Spleen (tissue), 11 donors: ENCODE data around the gene LNX1. TPM values are rescaled to one million over a fixed set of nuclear protein-coding genes. Genes with fewer than 3 reads are reported as not detected.
"Not testable (repeated sequence)": the region's sequence is repeated elsewhere in the genome, so short reads cannot be mapped to it uniquely, and the experiment has no call there.

ENCODE experiments used
- DNase-seq: peaks from one replicate; pipeline ENCODE4 v3.0.0-alpha.2; 2020
- H3K27ac ChIP-seq, 8 donors: fragments of 200-600 bp; sonication (generic) in 7 of 8; 1 replicate in 4 of 8; 2 replicates in 4 of 8; pipeline versions ENCODE4 v1.5.0 to v1.8.0; 2016 to 2021; ENCODE audit warnings: inconsistent platforms in 4 of 8, mild to moderate bottlenecking in 4 of 8, moderate library complexity in 1 of 8
- H3K27me3 ChIP-seq, 7 donors: fragments of 200-600 bp; sonication (generic) in 6 of 7; replicated peaks in 1 of 7; 1 replicate in 4 of 7; 2 replicates in 3 of 7; pipeline versions ENCODE4 v1.5.0 to v1.8.0; 2016 to 2021; ENCODE audit warnings: inconsistent platforms in 3 of 7, mild to moderate bottlenecking in 1 of 7
- H3K36me3 ChIP-seq, 6 donors: fragments of 200-600 bp; sonication (generic) in 5 of 6; 1 replicate in 4 of 6; 2 replicates in 2 of 6; pipeline versions ENCODE4 v1.5.0 to v1.8.0; 2016 to 2021; ENCODE audit warnings: inconsistent platforms in 2 of 6
- H3K4me1 ChIP-seq, 6 donors: fragments of 200-600 bp; sonication (generic) in 5 of 6; 1 replicate in 3 of 6; 2 replicates in 3 of 6; pipeline versions ENCODE4 v1.5.0 to v1.8.0; 2016 to 2021; ENCODE audit warnings: inconsistent platforms in 3 of 6
- H3K4me3 ChIP-seq, 8 donors: fragments of 200-600 bp; sonication (generic) in 7 of 8; 1 replicate in 4 of 8; 2 replicates in 4 of 8; pipeline versions ENCODE4 v1.5.0 to v1.8.0; 2016 to 2021; ENCODE audit warnings: inconsistent platforms in 4 of 8, mild to moderate bottlenecking in 4 of 8, moderate library complexity in 2 of 8
- H3K9me3 ChIP-seq, 8 donors: fragments of 200-600 bp; sonication (generic) in 7 of 8; 1 replicate in 4 of 8; 2 replicates in 4 of 8; pipeline versions ENCODE4 v1.5.0 to v1.8.0; 2016 to 2021; ENCODE audit warnings: inconsistent platforms in 4 of 8
- CTCF ChIP-seq, 11 experiments: fragments of 200-600 bp in 7 of 11; fragments of 450-650 bp in 4 of 11; sonication (generic) in 4 of 11; IDR thresholded peaks in 8 of 11; conservative IDR thresholded peaks in 3 of 11; 1 replicate in 7 of 11; 2 replicates in 4 of 11; pipeline versions ENCODE4 v1.4.0 to v1.8.0; 2016 to 2021; ENCODE audit warnings: antibody characterized with exemption in 11 of 11, inconsistent platforms in 4 of 11, mild to moderate bottlenecking in 1 of 11
- POLR2A ChIP-seq, 3 donors: fragments of 450-650 bp; IDR thresholded peaks; one replicate each; pipeline ENCODE4 v1.5.1; 2017; ENCODE audit warnings: antibody characterized with exemption in 3 of 3, mild to moderate bottlenecking in 1 of 3
- POLR2AphosphoS5 ChIP-seq, 3 donors: sonication (generic); formaldehyde crosslinking; IDR thresholded peaks; one replicate each; pipeline ENCODE4 v1.5.1; 2017; ENCODE audit warnings: antibody characterized with exemption in 3 of 3
- WGBS, 5 donors: extraction: QIAGEN DNeasy Blood & Tissue Kit in 3 of 5; methylation state at CpG; one replicate each; pipeline versions ENCODE4 v1.1.5 to v1.1.7; 2013 to 2018; 5-methylcytosine and 5-hydroxymethylcytosine counted together
- intact Hi-C: fragments of 100-400 bp; cut with DNase I; formaldehyde crosslinking; loops from one replicate; pipeline ENCODE4 v1.15.0; 2023; ENCODE audit warnings: low total_unique reads
- polyA plus RNA-seq, 3 donors: library from polyadenylated mRNA; stranded (reverse); fragments of 200-250 nt; gene quantifications; one replicate each; pipeline ENCODE4 v1.2.1, GENCODE V29; 2013
- total RNA-seq, 7 donors: library from RNA; depleted of rRNA in 3 of 7; stranded (reverse); fragments of >200 nt in 3 of 7; fragmentation: NEBNext Ultra II Directional in 4 of 7; extraction: Animal tissue kit (Norgen Biotek cat#: 25700) in 4 of 7; gene quantifications; one replicate each; pipeline versions ENCODE4 v1.1.0 to v1.2.1, GENCODE V29; 2016 to 2021
- donor health status: healthy with polysubstance abuse.
- donor health status: DM: no; HTN: no; CAD: no; lungs with moderate emphysema.
- donor health status: DM: no; HTN: no; CAD: no.
- donor health status: Bipolar disorder and iron deficiency.
- donor health status: healthy.
- donor health status: DM: no; HTN: no; CAD: no.
- donor health status: DM: yes; HTN: yes; CAD: no.

LNX1 gene
- total and polyA plus RNA-seq, 10 donors, result 0.08 to 0.20 (median 0.13) TPM; not detected in 5

DNA sequence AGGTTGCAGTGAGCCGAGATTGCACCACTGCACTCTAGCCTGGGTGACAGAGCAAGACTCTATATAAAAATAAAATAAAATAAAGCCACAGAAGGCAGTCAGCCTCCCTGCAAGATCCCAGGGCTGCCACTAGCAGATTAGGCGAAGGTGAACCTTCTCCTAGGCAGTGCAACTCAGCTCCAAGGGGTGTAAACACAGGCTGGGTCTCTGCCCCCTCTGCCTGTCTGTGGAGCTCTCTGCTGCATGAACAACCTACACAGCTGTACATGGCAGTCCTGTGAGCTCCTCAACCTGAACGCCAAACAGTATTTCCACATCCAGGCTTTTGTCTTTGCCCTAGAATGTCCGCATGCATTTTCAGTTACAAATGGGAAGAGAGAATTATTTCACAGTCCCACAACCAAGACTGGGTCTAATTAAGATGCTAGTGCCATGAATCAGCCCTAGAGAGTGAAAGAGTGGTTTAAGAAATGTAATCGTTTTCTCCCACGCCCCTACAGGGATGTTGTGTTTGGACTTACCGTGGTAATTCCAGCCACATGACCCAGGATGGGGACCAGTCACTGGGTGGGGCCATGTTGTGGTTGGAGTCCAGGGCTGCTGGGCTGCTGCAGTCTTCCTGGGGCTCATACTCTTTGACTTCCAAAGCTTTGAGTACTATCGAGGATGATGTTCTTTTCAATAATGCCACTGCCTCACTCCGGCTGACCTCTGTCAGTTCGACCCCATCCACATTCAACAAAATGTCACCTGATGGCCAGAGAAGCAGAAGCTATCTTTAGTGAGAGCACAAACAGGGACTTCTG lies 114.9 kb downstream of the LNX1 start:
- WGBS, 5 donors, result 85 to 91% (median 88%) methylated on average over 10 of the region's 10 CpGs
- no peak for DNase-seq
- TF ChIP-seq CTCF (IDR thresholded peaks at IDR 0.05 in 8 of 11, conservative IDR thresholded peaks at IDR 0.05 in 3 of 11) (no peak), POLR2A (IDR thresholded peaks at IDR 0.05) (no peak), POLR2AphosphoS5 (IDR thresholded peaks at IDR 0.05) (no peak)
- H3K27ac ChIP-seq, result no peak overlapping the region
- no peaks in the 10 kb centered on the region for H3K27me3 ChIP-seq
- no peaks in the 10 kb centered on the region for H3K36me3 ChIP-seq
- intact Hi-C loops, result no loop called here
- peaks cover 0 to 11% (median 2%) of the 10 kb centered on the region in 8 donors for H3K9me3 ChIP-seq
- no peaks in the 10 kb centered on the region for H3K4me1 ChIP-seq
- H3K4me3 ChIP-seq, result no peak overlapping the region

- 97 to 99% (median 98%) methylated on average over 6 of the region's 6 CpGs for WGBS, 5 donors
- Histone ChIP-seq H3K9me3 (peaks cover 0 to 36% (median 28%) of the 10 kb centered on the region in 8 donors), H3K36me3 (peaks cover 0 to 23% (median 10%) of the 10 kb centered on the region in 6 donors)
- TF ChIP-seq POLR2AphosphoS5 (IDR thresholded peaks at IDR 0.05), result peak in 2 of 3 donors; percentile 20 to 28
- DNase-seq, H3K27me3 ChIP-seq, H3K4me3 ChIP-seq, intact Hi-C loops, H3K4me1 ChIP-seq, H3K27ac ChIP-seq: not testable (repeated sequence)
Measured at GRCh38 chr4:53466576-53466975, 124.7 kb downstream of the LNX1 start.

GRCh38 chr4:53465891-53466290 lies 125.4 kb downstream of the LNX1 start:
- H3K4me3 ChIP-seq, result no peak overlapping the region
- no peak for DNase-seq
- H3K4me1 ChIP-seq, result no peaks in the 10 kb centered on the region
- peaks cover 0 to 30% (median 17%) of the 10 kb centered on the region in 6 donors for H3K36me3 ChIP-seq
- no peaks in the 10 kb centered on the region for H3K27me3 ChIP-seq
- TF ChIP-seq POLR2A (IDR thresholded peaks at IDR 0.05) (no peak), POLR2AphosphoS5 (IDR thresholded peaks at IDR 0.05) (no peak), CTCF (IDR thresholded peaks at IDR 0.05 in 8 of 11, conservative IDR thresholded peaks at IDR 0.05 in 3 of 11) (no peak)
- peaks cover 0 to 32% (median 25%) of the 10 kb centered on the region in 8 donors for H3K9me3 ChIP-seq
- intact Hi-C loops, result no loop called here
- H3K27ac ChIP-seq, result no peak overlapping the region

DNA sequence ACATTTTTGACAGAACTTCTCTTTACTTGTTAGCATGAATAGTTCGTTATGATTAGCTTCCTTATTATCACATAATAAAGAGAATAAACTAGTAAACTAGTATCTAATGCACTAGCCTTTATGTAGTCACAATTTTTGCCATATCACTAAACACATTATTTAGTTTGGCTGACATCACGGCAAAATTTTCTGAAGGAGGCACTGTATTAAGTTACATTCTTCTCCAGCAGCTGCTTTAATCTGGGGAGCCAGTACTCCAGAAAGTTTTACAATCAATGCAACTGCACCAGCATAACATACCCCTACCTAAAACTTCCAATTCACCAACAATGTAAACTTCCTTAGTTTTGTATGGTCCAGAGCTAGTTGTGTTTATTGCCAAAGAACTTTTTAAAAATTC lies 126.0 kb downstream of the LNX1 start:
- DNase-seq, result no peak
- Histone ChIP-seq H3K36me3 (peaks cover 0 to 36% (median 21%) of the 10 kb centered on the region in 6 donors), H3K4me1 (no peaks in the 10 kb centered on the region), H3K27ac (no peak overlapping the region), H3K4me3 (no peak overlapping the region), H3K27me3 (no peaks in the 10 kb centered on the region), H3K9me3 (peaks cover 0 to 32% (median 24%) of the 10 kb centered on the region in 8 donors)
- 87 to 98% (median 96%) methylated on average over 2 of the region's 2 CpGs for WGBS, 5 donors
- intact Hi-C loops, result no loop called here
- TF ChIP-seq POLR2AphosphoS5 (IDR thresholded peaks at IDR 0.05) (no peak), POLR2A (IDR thresholded peaks at IDR 0.05) (no peak), CTCF (IDR thresholded peaks at IDR 0.05 in 8 of 11, conservative IDR thresholded peaks at IDR 0.05 in 3 of 11) (no peak)
